Measurements from ENCODE around the gene WTAP. TPM values are rescaled to one million over a fixed set of nuclear protein-coding genes. Genes with fewer than 3 reads are reported as not detected.

Gene WTAP
- total RNA-seq: 100 to 1,000 TPM in 4 of 9 donors, 10 to 100 TPM in 5; 78.9 to 145 (median 89.2) TPM
- polyA plus RNA-seq: 100 to 1,000 TPM in 2 of 3 donors, 10 to 100 TPM in 1; 56.8 to 162 (median 116) TPM
- long read RNA-seq, donor 1, transcript WTAP-201 (6 exons, 1,622 nt): major isoform, 22 of 50 reads
- long read RNA-seq, donor 1, partial matches to known transcripts: 22 of 50 reads
- long read RNA-seq, donor 1, other reads (novel, unspliced or antisense): 0 of 50 reads
- long read RNA-seq, donor 2, transcript WTAP-201 (6 exons, 1,622 nt): major isoform, 9 of 19 reads
- long read RNA-seq, donor 2, partial matches to known transcripts: 6 of 19 reads
- long read RNA-seq, donor 2, other reads (novel, unspliced or antisense): 0 of 19 reads
- long read RNA-seq, donor 3, transcript WTAP-201 (6 exons, 1,622 nt): major isoform, 19 of 43 reads
- long read RNA-seq, donor 3, partial matches to known transcripts: 18 of 43 reads
- long read RNA-seq, donor 3, other reads (novel, unspliced or antisense): 0 of 43 reads
- long read RNA-seq, donor 4, partial matches to known transcripts: 15 of 48 reads
- long read RNA-seq, donor 4, other reads (novel, unspliced or antisense): 31 of 48 reads
- long read RNA-seq, donor 5, transcript WTAP-202 (8 exons, 3,656 nt): minor isoform, 9 of 95 reads
- long read RNA-seq, donor 5, transcript WTAP-201 (6 exons, 1,622 nt): major isoform, 45 of 95 reads
- long read RNA-seq, donor 5, transcript WTAP-207 (7 exons, 1,430 nt): minor isoform, 6 of 95 reads
- long read RNA-seq, donor 5, transcript WTAP-206 (8 exons, 2,109 nt): minor isoform, 18 of 95 reads
- long read RNA-seq, donor 5, partial matches to known transcripts: 15 of 95 reads
- long read RNA-seq, donor 5, other reads (novel, unspliced or antisense): 2 of 95 reads
- long read RNA-seq, donor 6, partial matches to known transcripts: 6 of 25 reads
- long read RNA-seq, donor 6, other reads (novel, unspliced or antisense): 15 of 25 reads
- long read RNA-seq, donor 7, transcript WTAP-201 (6 exons, 1,622 nt): major isoform, 9 of 25 reads
- long read RNA-seq, donor 7, partial matches to known transcripts: 9 of 25 reads
- long read RNA-seq, donor 7, other reads (novel, unspliced or antisense): 0 of 25 reads
- long read RNA-seq, donor 8, transcript WTAP-206 (8 exons, 2,109 nt): minor isoform, 5 of 67 reads
- long read RNA-seq, donor 8, transcript WTAP-201 (6 exons, 1,622 nt): major isoform, 12 of 67 reads
- long read RNA-seq, donor 8, partial matches to known transcripts: 10 of 67 reads
- long read RNA-seq, donor 8, other reads (novel, unspliced or antisense): 37 of 67 reads
- long read RNA-seq, donor 9, transcript WTAP-201 (6 exons, 1,622 nt): major isoform, 10 of 32 reads
- long read RNA-seq, donor 9, partial matches to known transcripts: 12 of 32 reads
- long read RNA-seq, donor 9, other reads (novel, unspliced or antisense): 0 of 32 reads
- long read RNA-seq, donor 10, partial matches to known transcripts: 7 of 14 reads
- long read RNA-seq, donor 10, other reads (novel, unspliced or antisense): 0 of 14 reads

GRCh38 chr6:159726918-159727716, at the start of gene WTAP:
WTAP (plus strand) TSS chr6:159727506; CDS start chr6:159736266, 8,760 bp downstream.
- Histone ChIP-seq H3K4me1 (replicated peaks in 1 of 2) (peaks cover 26 to 51% of the 10 kb centered on the region in 2 donors), H3K27me3 (no peaks in the 10 kb centered on the region)
- WGBS, 4 donors: 0 to 1% (median 0%) methylated on average over 1 to 93 of the region's 93 CpGs

GRCh38 chr6:159677506-159678165, 49.7 kb upstream of the WTAP start:
- peaks cover 0 to 40% of the 10 kb centered on the region in 2 donors for H3K36me3 ChIP-seq (replicated peaks in 1 of 2)
- no peaks in the 10 kb centered on the region for H3K27me3 ChIP-seq
- no peak overlapping the region for H3K27ac ChIP-seq
- no peaks in the 10 kb centered on the region for H3K9me3 ChIP-seq (replicated peaks in 1 of 3)
- peaks cover 0 to 17% of the 10 kb centered on the region in 2 donors for H3K4me1 ChIP-seq (replicated peaks in 1 of 2)
- WGBS, 4 donors: 90 to 99% (median 98%) methylated on average over 2 to 5 of the region's 5 CpGs
- no peak for DNase-seq
- no peak overlapping the region for H3K4me3 ChIP-seq
- no peak for TF ChIP-seq CTCF (IDR thresholded peaks at IDR 0.05)
- no peak for TF ChIP-seq POLR2A (IDR thresholded peaks at IDR 0.05)
- intact Hi-C loops (cut with DNase I): no loop called here

More at GRCh38 chr6:159726918-159727716, at the start of gene WTAP:
- TF ChIP-seq CTCF (IDR thresholded peaks at IDR 0.05): no peak
- TF ChIP-seq POLR2A (IDR thresholded peaks at IDR 0.05): peak; percentile 83 to 86
- no peaks in the 10 kb centered on the region for H3K9me3 ChIP-seq (replicated peaks in 1 of 3)
- peak within 1 kb of the TSS; percentile 41 to 100 (median 76) for H3K4me3 ChIP-seq
- no peaks in the 10 kb centered on the region for H3K36me3 ChIP-seq (replicated peaks in 1 of 2)
- peak within 1 kb of the TSS; percentile 97 to 100 (median 99) for H3K27ac ChIP-seq
- intact Hi-C loops (cut with DNase I): loop anchor here in 1 of 2 donors (5.0 kb wide), 1 partner anchor 35 kb away; the partner anchor contains the start of gene SOD2
- peak; percentile 96 to 98 (median 97) for DNase-seq

- WGBS, 4 donors: 89 to 97% (median 94%) methylated on average over 3 of the region's 3 CpGs
- no peak overlapping the region for H3K4me3 ChIP-seq
- no peak for DNase-seq
- peaks cover 0 to 17% of the 10 kb centered on the region in 2 donors for H3K4me1 ChIP-seq (replicated peaks in 1 of 2)
- H3K9me3 ChIP-seq (replicated peaks in 1 of 3): no peaks in the 10 kb centered on the region
- peaks cover 0 to 49% of the 10 kb centered on the region in 2 donors for H3K36me3 ChIP-seq (replicated peaks in 1 of 2)
- no peaks in the 10 kb centered on the region for H3K27me3 ChIP-seq
- TF ChIP-seq POLR2A (IDR thresholded peaks at IDR 0.05): no peak
- TF ChIP-seq CTCF (IDR thresholded peaks at IDR 0.05): no peak
- H3K27ac ChIP-seq: no peak overlapping the region
- intact Hi-C loops (cut with DNase I): no loop called here
Measured at GRCh38 chr6:159678574-159678973, 48.7 kb upstream of the WTAP start.
